HCT116 (cell line): ENCODE results near the gene TRPV4. TPM values are rescaled to one million over a fixed set of nuclear protein-coding genes. Genes with fewer than 3 reads are reported as not detected.

ENCODE experiments used
- ATAC-seq: fragments of 200-7000 bp; cut with Tn5 transposase; 2 replicates; pipeline ENCODE4 v1.9.1; 2020; ENCODE audit warnings: mild to moderate bottlenecking, moderate library complexity
- BruUV-seq: library from RNA; stranded (reverse); fragments of 400-500 nt; replicated peaks from 2 replicates; lab custom pipeline; 2021; lab: Mats Ljungman, UMichigan
- CTCF ChIA-PET: fragments of 300-600 bp; sonication (Branson Sonifier 250); formaldehyde crosslinking; loops from one replicate; lab custom pipeline; 2021; ENCODE audit warnings: antibody characterized with exemption; lab: Charles Lee
- POLR2A ChIA-PET: fragments of 300-600, 350-600 bp; sonication (Branson Sonifier 250); formaldehyde crosslinking; loops from one replicate; lab custom pipeline; 2021; ENCODE audit warnings: antibody characterized with exemption; lab: Charles Lee
- RAD21 ChIA-PET, 2 experiments: fragments of 300-600 bp; sonication (Branson Sonifier 250); formaldehyde crosslinking; loops; one replicate each; lab custom pipeline; 2023; ENCODE audit warnings: low total read pairs in 2 of 2; ENCODE audit not compliant: uncharacterized antibody in 2 of 2, unreplicated experiment in 2 of 2, low non-redundant PET in 1 of 2; lab: Charles Lee
- DNase-seq: peaks from one replicate; pipeline ENCODE4 v3.0.0-alpha.2; 2010; ENCODE audit warnings: low read depth, low spot score
- H2AFZ ChIP-seq: fragments of 200-600 bp; shearing (Covaris generic), sonication (generic); 2 replicates; pipeline ENCODE4 v1.6.1; 2017; ENCODE audit warnings: low read depth, mixed run types, mixed read lengths, antibody characterized with exemption, low read length; ENCODE audit not compliant: poor library complexity, severe bottlenecking
- H3K27ac ChIP-seq: 2 replicates; pipeline ENCODE4 v1.5.1; 2012; ENCODE audit warnings: low read depth, low read length
- H3K27me3 ChIP-seq: fragments of 200-600 bp; sonication (generic); 2 replicates; pipeline ENCODE4 v1.6.1; 2016; ENCODE audit warnings: mixed run types, low read length, mixed read lengths; ENCODE audit not compliant: insufficient read depth
- H3K36me3 ChIP-seq, 2 experiments: fragments of 200-500 bp in 1 of 2; fragments of 200-600 bp in 1 of 2; sonication (Bioruptor generic) in 1 of 2; sonication (generic) in 1 of 2; 2 replicates each; pipeline versions ENCODE4 v1.5.1 to v1.6.1; 2014 to 2016; ENCODE audit warnings: low read length in 2 of 2, inconsistent platforms in 1 of 2, mixed read lengths in 1 of 2, mixed run types in 1 of 2; ENCODE audit not compliant: insufficient read depth in 2 of 2, control insufficient read depth in 1 of 2
- H3K4me1 ChIP-seq, 2 experiments: fragments of 200-600 bp in 1 of 2; sonication (generic) in 1 of 2; 2 replicates each; pipeline versions ENCODE4 v1.5.1 to v1.6.1; 2012 to 2017; ENCODE audit warnings: low read length in 2 of 2, inconsistent platforms in 1 of 2, mild to moderate bottlenecking in 1 of 2, mixed read lengths in 1 of 2, mixed run types in 1 of 2, moderate library complexity in 1 of 2; ENCODE audit not compliant: insufficient read depth in 2 of 2, control insufficient read depth in 1 of 2
- H3K4me2 ChIP-seq: fragments of 200-600 bp; sonication (generic); 2 replicates; pipeline ENCODE4 v1.6.1; 2017; ENCODE audit warnings: mixed run types, low read length, mixed read lengths
- H3K4me3 ChIP-seq, 2 experiments: fragments of 200-600 bp in 1 of 2; sonication (generic) in 1 of 2; replicated peaks in 1 of 2; 2 replicates each; pipeline ENCODE4 v1.5.1; 2011 to 2016; ENCODE audit warnings: low read length in 2 of 2, control low read depth in 1 of 2, low read depth in 1 of 2, mild to moderate bottlenecking in 1 of 2, mixed read lengths in 1 of 2, mixed run types in 1 of 2
- H3K79me2 ChIP-seq: fragments of 200-600 bp; sonication (generic); 2 replicates; pipeline ENCODE4 v1.6.1; 2017; ENCODE audit warnings: mild to moderate bottlenecking, mixed run types, low read length, moderate library complexity, mixed read lengths; ENCODE audit not compliant: insufficient read depth
- H3K9ac ChIP-seq: fragments of 200-600 bp; sonication (generic); 2 replicates; pipeline ENCODE4 v1.6.1; 2016; ENCODE audit warnings: low read length, mixed read lengths
- H3K9me2 ChIP-seq: fragments of 200-600 bp; sonication (generic), shearing (Covaris generic); 2 replicates; pipeline ENCODE4 v1.6.1; 2017; ENCODE audit warnings: mixed run types, mild to moderate bottlenecking, moderate library complexity; ENCODE audit not compliant: insufficient read depth
- H3K9me3 ChIP-seq, 2 experiments: fragments of 200-500 bp in 1 of 2; fragments of 200-600 bp in 1 of 2; sonication (Bioruptor generic) in 1 of 2; sonication (generic) in 1 of 2; 2 replicates each; pipeline ENCODE4 v1.6.1; 2014 to 2017; ENCODE audit warnings: low read length in 2 of 2, mixed read lengths in 2 of 2, inconsistent platforms in 1 of 2, low read depth in 1 of 2, mild to moderate bottlenecking in 1 of 2, mixed run types in 1 of 2, moderate library complexity in 1 of 2; ENCODE audit not compliant: control insufficient read depth in 1 of 2, insufficient read depth in 1 of 2
- H4K20me1 ChIP-seq: fragments of 200-600 bp; sonication (generic), shearing (Covaris generic); 2 replicates; pipeline ENCODE4 v1.6.1; 2017; ENCODE audit warnings: mixed run types, mild to moderate bottlenecking, moderate library complexity; ENCODE audit not compliant: insufficient read depth
- ATF3 ChIP-seq: IDR thresholded peaks from 2 replicates; pipeline ENCODE4 v1.6.1; 2012
- CBX3 ChIP-seq: IDR thresholded peaks from 2 replicates; pipeline ENCODE4 v1.6.1; 2012; ENCODE audit warnings: low read depth
- CTCF ChIP-seq, 3 experiments: fragments of 200-600 bp in 1 of 3; sonication (generic) in 1 of 3; IDR thresholded peaks in 2 of 3; conservative IDR thresholded peaks in 1 of 3; 2 replicates each; pipeline ENCODE4 v1.5.1; 2012 to 2017; ENCODE audit warnings: low read depth in 2 of 3, low read length in 2 of 3, antibody characterized with exemption in 1 of 3, borderline replicate concordance in 1 of 3, control low read depth in 1 of 3, mild to moderate bottlenecking in 1 of 3, mixed read lengths in 1 of 3, mixed run types in 1 of 3, moderate library complexity in 1 of 3; ENCODE audit not compliant: insufficient read depth in 1 of 3
- EGR1 ChIP-seq: IDR thresholded peaks from 2 replicates; pipeline ENCODE4 v1.6.1; 2012; ENCODE audit warnings: low read depth
- EZH2 ChIP-seq: fragments of 200-600 bp; sonication (generic); IDR thresholded peaks from 2 replicates; pipeline ENCODE4 v1.6.1; 2017; ENCODE audit warnings: antibody characterized with exemption, mixed run types
- EZH2phosphoT487 ChIP-seq: fragments of 200-600 bp; IDR thresholded peaks from 2 replicates; pipeline ENCODE4 v1.6.1; 2018; ENCODE audit warnings: antibody characterized with exemption, borderline replicate concordance
- JUND ChIP-seq: IDR thresholded peaks from 2 replicates; pipeline ENCODE4 v1.6.1; 2012
- MAX ChIP-seq: IDR thresholded peaks from 2 replicates; pipeline ENCODE4 v1.6.1; 2012
- POLR2A ChIP-seq: IDR thresholded peaks from 2 replicates; pipeline ENCODE4 v1.7.0; 2011; ENCODE audit warnings: borderline replicate concordance; ENCODE audit not compliant: insufficient read depth, insufficient read length; ENCODE audit errors: extremely low read depth
- RAD21 ChIP-seq: IDR thresholded peaks from 2 replicates; pipeline ENCODE4 v1.6.1; 2012; ENCODE audit warnings: low read depth, mild to moderate bottlenecking
- REST ChIP-seq: IDR thresholded peaks from 2 replicates; pipeline ENCODE4 v1.6.1; 2012; ENCODE audit warnings: low read depth
- SIN3A ChIP-seq: IDR thresholded peaks from 2 replicates; pipeline ENCODE4 v1.6.1; 2012; ENCODE audit warnings: low read depth
- SP1 ChIP-seq: IDR thresholded peaks from 2 replicates; pipeline ENCODE4 v1.6.1; 2012; ENCODE audit warnings: low read depth
- SRF ChIP-seq: IDR thresholded peaks from 2 replicates; pipeline ENCODE4 v1.6.1; 2012; ENCODE audit warnings: low read depth
- TCF7L2 ChIP-seq: IDR thresholded peaks from 2 replicates; pipeline ENCODE4 v1.7.0; 2011; ENCODE audit warnings: borderline replicate concordance, inconsistent platforms; ENCODE audit not compliant: insufficient read depth, insufficient read length; ENCODE audit errors: extremely low read depth
- YY1 ChIP-seq: IDR thresholded peaks from 2 replicates; pipeline ENCODE4 v1.6.1; 2011; ENCODE audit warnings: low read length, low read depth, moderate library complexity, mild to moderate bottlenecking; ENCODE audit not compliant: insufficient replicate concordance; ENCODE audit errors: extremely low read depth
- ZFX ChIP-seq: fragments of 450-650 bp; IDR thresholded peaks from 2 replicates; pipeline ENCODE4 v1.6.1; 2017
- ZNF274 ChIP-seq: fragments of 200-500 bp; sonication (Bioruptor generic); IDR thresholded peaks from 2 replicates; pipeline ENCODE4 v1.6.1; 2014; ENCODE audit warnings: mild to moderate bottlenecking, low read depth, low read length, inconsistent platforms
- intact Hi-C: fragments of 100-400 bp; cut with micrococcal nuclease; formaldehyde crosslinking; loops from 2 replicates; pipeline ENCODE4 v1.10.0; 2022
- total RNA-seq: library from RNA; stranded (reverse); gene quantifications from one replicate; pipeline ENCODE4 v1.2.1, GENCODE V29; 2021; ENCODE audit not compliant: unreplicated experiment

TRPV4 gene
- total RNA-seq, 1 experiment from 2014 or later = 0.54 TPM

GRCh38 chr12:109796057-109796456 lies 37.1 kb downstream of the TRPV4 start:
- CTCF ChIA-PET = no interaction called here

More at GRCh38 chr12:109796057-109796456, 37.1 kb downstream of the TRPV4 start:
- ChIA-PET RAD21 (no interaction called here), POLR2A (no interaction called here)
- Histone ChIP-seq H3K27ac (no peak overlapping the region), H3K36me3 (no peaks in the 10 kb centered on the region), H3K9me2 (no peaks in the 10 kb centered on the region), H2AFZ (no peak overlapping the region), H3K4me1 (peaks cover 0 to 10% of the 10 kb centered on the region in 2 experiments; a peak in 2 of 4 replicates)
- intact Hi-C loops = no loop called here
- TF ChIP-seq REST (no peak), MAX (no peak), SRF (no peak), CBX3 (no peak), ZFX (no peak), RAD21 (no peak), YY1 (no peak), EZH2 (no peak), POLR2A (no peak), ATF3 (no peak), ZNF274 (no peak), CTCF (IDR thresholded peaks at IDR 0.05 in 2 of 3, conservative IDR thresholded peaks at IDR 0.05 in 1 of 3; ENCODE audit: borderline replicate concordance in 1 of 3, insufficient read depth in 1 of 3, low read depth in 2 of 3, low read length in 2 of 3) (no peak), EZH2phosphoT487 (no peak), TCF7L2 (no peak), SP1 (no peak), EGR1 (no peak), JUND (no peak), SIN3A (no peak)
- TF ChIP-seq, all 23 proteins: peak for 0
- Histone ChIP-seq H3K9ac (no peak overlapping the region), H3K4me3 (no peak overlapping the region), H3K27me3 (no peaks in the 10 kb centered on the region), H3K79me2 (no peaks in the 10 kb centered on the region), H4K20me1 (no peaks in the 10 kb centered on the region), H3K9me3 (no peaks in the 10 kb centered on the region), H3K4me2 (no peak overlapping the region)
- ATAC-seq (no peak), DNase-seq (no peak)
- BruUV-seq = no TSS peak
